ENCODE measurements around the gene RNF144A.

Gene RNF144A

GRCh38 chr2:7063789-7064188 is 146.6 kb downstream of the RNF144A start:
- TF ChIP-seq, protein P1, sequence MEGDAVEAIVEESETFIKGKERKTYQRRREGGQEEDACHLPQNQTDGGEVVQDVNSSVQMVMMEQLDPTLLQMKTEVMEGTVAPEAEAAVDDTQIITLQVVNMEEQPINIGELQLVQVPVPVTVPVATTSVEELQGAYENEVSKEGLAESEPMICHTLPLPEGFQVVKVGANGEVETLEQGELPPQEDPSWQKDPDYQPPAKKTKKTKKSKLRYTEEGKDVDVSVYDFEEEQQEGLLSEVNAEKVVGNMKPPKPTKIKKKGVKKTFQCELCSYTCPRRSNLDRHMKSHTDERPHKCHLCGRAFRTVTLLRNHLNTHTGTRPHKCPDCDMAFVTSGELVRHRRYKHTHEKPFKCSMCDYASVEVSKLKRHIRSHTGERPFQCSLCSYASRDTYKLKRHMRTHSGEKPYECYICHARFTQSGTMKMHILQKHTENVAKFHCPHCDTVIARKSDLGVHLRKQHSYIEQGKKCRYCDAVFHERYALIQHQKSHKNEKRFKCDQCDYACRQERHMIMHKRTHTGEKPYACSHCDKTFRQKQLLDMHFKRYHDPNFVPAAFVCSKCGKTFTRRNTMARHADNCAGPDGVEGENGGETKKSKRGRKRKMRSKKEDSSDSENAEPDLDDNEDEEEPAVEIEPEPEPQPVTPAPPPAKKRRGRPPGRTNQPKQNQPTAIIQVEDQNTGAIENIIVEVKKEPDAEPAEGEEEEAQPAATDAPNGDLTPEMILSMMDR (IDR thresholded peaks at IDR 0.05; ENCODE audit: low read depth, low read length): no peak
- no peak overlapping the region for H3K4me3 ChIP-seq (replicated peaks in 1 of 2; ENCODE audit: low read depth in 2 of 2, low read length in 2 of 2)
- DNase-seq (ENCODE audit: low read depth in 2 of 2): no peak

DNA sequence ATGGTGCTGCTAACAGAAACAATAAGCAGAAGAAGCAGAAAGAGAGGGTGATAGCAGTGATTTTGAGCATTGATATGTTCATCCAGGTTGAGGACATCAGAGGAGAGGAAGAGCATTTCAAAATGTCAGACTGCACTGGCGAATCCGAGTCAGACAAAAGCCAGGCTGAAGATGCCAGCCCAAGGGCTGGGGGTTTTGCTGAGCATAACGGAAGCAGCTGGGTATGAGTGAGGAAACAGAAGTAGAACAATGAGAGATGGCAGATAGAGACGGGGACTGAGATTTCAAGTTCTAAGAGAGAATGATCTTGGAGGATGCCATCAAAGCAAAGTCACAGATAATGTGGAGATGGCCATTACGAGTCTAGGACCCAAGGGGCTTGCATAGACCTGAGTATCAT is 151.2 kb downstream of the RNF144A start:
- TF ChIP-seq, protein P1 (IDR thresholded peaks at IDR 0.05; ENCODE audit: low read depth, low read length): no peak
- H3K4me3 ChIP-seq (replicated peaks in 1 of 2; ENCODE audit: low read depth in 2 of 2, low read length in 2 of 2): no peak overlapping the region
- no peak for DNase-seq (ENCODE audit: low read depth in 2 of 2)

DNA sequence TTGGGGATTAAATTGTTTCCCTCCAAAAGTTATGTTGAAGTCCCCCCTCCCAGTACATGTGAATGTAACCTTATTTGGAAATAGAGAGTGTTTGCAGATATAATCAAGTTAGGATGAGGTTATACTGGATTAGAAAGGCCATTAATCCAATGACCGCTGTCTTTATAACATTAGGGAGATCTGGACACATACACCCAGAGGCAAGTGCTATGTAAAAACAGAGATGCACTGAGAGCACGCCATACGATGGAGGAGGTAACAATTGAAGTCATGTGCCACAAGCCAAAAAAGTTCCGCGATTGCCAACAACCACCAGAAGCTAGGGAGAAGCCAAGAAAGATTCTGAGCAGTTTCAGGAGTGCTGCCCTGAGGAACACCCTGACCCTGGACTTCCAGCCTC is 153.3 kb downstream of the RNF144A start:
- TF ChIP-seq, protein P1 (IDR thresholded peaks at IDR 0.05; ENCODE audit: low read depth, low read length): no peak
- no peak for DNase-seq (ENCODE audit: low read depth in 2 of 2)
- H3K4me3 ChIP-seq (replicated peaks in 1 of 2; ENCODE audit: low read depth in 2 of 2, low read length in 2 of 2): no peak overlapping the region

DNA sequence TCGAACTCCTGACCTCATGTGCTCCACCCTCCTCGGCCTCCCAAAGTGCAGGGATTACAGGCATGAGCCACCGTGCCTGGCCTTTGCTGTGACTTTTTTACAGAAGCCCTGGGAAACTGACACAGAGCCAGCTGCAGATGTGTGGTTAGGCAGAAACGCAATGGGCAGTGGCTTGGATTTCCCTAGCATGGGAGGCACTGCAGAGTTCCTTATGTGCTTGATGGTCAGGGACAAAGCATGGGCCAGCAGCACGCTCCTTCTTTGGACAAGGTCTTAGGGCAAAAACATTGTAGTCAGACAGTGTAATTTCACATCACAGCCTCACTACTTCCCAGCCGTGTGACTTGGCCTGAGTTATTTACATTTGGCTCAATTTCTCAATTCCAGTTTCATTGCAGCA is 153.9 kb downstream of the RNF144A start:
- no peak overlapping the region for H3K4me3 ChIP-seq (replicated peaks in 1 of 2; ENCODE audit: low read depth in 2 of 2, low read length in 2 of 2)
- TF ChIP-seq, protein P1 (IDR thresholded peaks at IDR 0.05; ENCODE audit: low read depth, low read length): no peak
- no peak for DNase-seq (ENCODE audit: low read depth in 2 of 2)

- TF ChIP-seq, protein P1 (IDR thresholded peaks at IDR 0.05; ENCODE audit: low read depth, low read length): no peak
- no peak for DNase-seq (ENCODE audit: low read depth in 2 of 2)
- H3K4me3 ChIP-seq (replicated peaks in 1 of 2; ENCODE audit: low read depth in 2 of 2, low read length in 2 of 2): no peak overlapping the region
These were observed 154.8 kb downstream of the RNF144A start for GRCh38 chr2:7071916-7072556.

DNA sequence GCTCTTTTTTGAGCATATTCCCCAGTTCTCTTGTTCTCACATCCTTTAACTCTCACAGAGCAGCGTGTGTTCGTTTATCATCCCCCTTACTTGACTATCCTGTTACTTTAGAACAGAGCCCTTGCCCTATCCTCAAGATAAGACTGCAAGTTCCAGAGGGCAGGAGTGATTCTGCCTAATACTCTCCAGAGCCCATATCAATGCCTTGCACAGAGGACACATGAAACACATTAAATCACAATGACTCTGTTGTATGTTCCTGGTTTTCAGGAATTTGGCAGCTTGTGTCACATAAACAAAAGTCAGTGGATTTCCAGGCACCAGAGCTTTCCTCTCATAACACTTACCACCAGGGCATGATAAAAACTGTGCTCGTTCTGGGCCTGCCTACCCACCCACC is 156.7 kb downstream of the RNF144A start:
- TF ChIP-seq, protein P1 (IDR thresholded peaks at IDR 0.05; ENCODE audit: low read depth, low read length): no peak
- no peak for DNase-seq (ENCODE audit: low read depth in 2 of 2)
- no peak overlapping the region for H3K4me3 ChIP-seq (replicated peaks in 1 of 2; ENCODE audit: low read depth in 2 of 2, low read length in 2 of 2)

DNA sequence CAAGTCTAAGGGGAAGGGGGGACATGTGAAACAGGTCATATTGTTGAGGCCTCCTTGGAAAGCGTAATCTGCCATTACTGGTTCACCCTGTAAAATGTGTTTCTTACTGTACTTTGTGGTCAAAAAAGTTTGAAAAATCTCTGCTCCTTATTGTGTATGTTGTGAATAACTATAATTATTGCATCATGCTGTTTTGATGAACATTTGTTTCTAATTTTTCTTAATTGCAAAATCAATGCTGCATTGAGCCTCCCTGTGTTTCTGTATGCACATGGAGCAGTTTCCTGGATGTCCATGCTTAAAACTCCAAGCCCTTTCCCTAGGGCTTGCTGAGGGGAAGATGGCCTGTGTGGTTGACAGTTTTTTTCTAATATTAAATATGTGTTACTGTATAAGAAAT is 158.6 kb downstream of the RNF144A start:
- no peak for DNase-seq (ENCODE audit: low read depth in 2 of 2)
- TF ChIP-seq, protein P1 (IDR thresholded peaks at IDR 0.05; ENCODE audit: low read depth, low read length): no peak

More for the DNA sequence above, 158.6 kb downstream of the RNF144A start:
- no peak overlapping the region for H3K4me3 ChIP-seq (replicated peaks in 1 of 2; ENCODE audit: low read depth in 2 of 2, low read length in 2 of 2)
